ENCODE results near the gene GAS6. TPM values are rescaled to one million over a fixed set of nuclear protein-coding genes. Genes with fewer than 3 reads are reported as not detected.

Gene GAS6
- polyA plus RNA-seq, 1 donor from 2014 or later, result 52.4 TPM

GRCh38 chr13:113904411-113904810 is 40.5 kb upstream of the GAS6 start:
- Histone ChIP-seq H3K4me3 (ENCODE audit: low read length) (no peak overlapping the region), H3K9me3 (ENCODE audit: low read length) (no peaks in the 10 kb centered on the region), H3K27ac (ENCODE audit: low read length) (no peak overlapping the region), H3K36me3 (ENCODE audit: insufficient read depth, low read length) (no peaks in the 10 kb centered on the region), H4K20me1 (ENCODE audit: insufficient read depth) (no peaks in the 10 kb centered on the region), H3K27me3 (ENCODE audit: insufficient read depth, low read depth, low read length) (no peaks in the 10 kb centered on the region), H3F3A (ENCODE audit: insufficient read depth, low read length, poor library complexity, severe bottlenecking) (no peaks in the 10 kb centered on the region), H3K4me2 (ENCODE audit: low read length) (no peak overlapping the region), H3K9ac (ENCODE audit: low read length) (no peak overlapping the region), H3K9me2 (ENCODE audit: insufficient read depth, low read length) (no peaks in the 10 kb centered on the region), H2AFZ (ENCODE audit: low read depth, low read length) (no peak overlapping the region), H3K79me2 (replicated peaks; ENCODE audit: insufficient read depth, low read length) (no peaks in the 10 kb centered on the region)
- TF ChIP-seq MXI1 (conservative IDR thresholded peaks at IDR 0.05; ENCODE audit: poor library complexity, severe bottlenecking), result no peak
- TF ChIP-seq SMC3 (conservative IDR thresholded peaks at IDR 0.05; ENCODE audit: poor library complexity), result no peak
- TF ChIP-seq RAD21 (conservative IDR thresholded peaks at IDR 0.05), result peak; percentile 38
- TF ChIP-seq EZH2 (IDR thresholded peaks at IDR 0.05; ENCODE audit: borderline replicate concordance, insufficient read depth, low read length, poor library complexity, severe bottlenecking), result no peak
- TF ChIP-seq CTCF (IDR thresholded peaks at IDR 0.05; ENCODE audit: poor library complexity, severe bottlenecking), result peak; percentile 40
- TF ChIP-seq TAF1 (IDR thresholded peaks at IDR 0.05; ENCODE audit: low read depth), result no peak
- no peak for TF ChIP-seq EP300 (conservative IDR thresholded peaks at IDR 0.05; ENCODE audit: poor library complexity, severe bottlenecking)
- TF ChIP-seq REST (IDR thresholded peaks at IDR 0.05; ENCODE audit: borderline replicate concordance), result no peak

- TF ChIP-seq EZH2 (IDR thresholded peaks at IDR 0.05; ENCODE audit: borderline replicate concordance, insufficient read depth, low read length, poor library complexity, severe bottlenecking) (no peak), POLR2AphosphoS5 (IDR thresholded peaks at IDR 0.05) (no peak), REST (IDR thresholded peaks at IDR 0.05; ENCODE audit: borderline replicate concordance) (no peak), SMC3 (conservative IDR thresholded peaks at IDR 0.05; ENCODE audit: poor library complexity) (no peak), EP300 (conservative IDR thresholded peaks at IDR 0.05; ENCODE audit: poor library complexity, severe bottlenecking) (no peak), MXI1 (conservative IDR thresholded peaks at IDR 0.05; ENCODE audit: poor library complexity, severe bottlenecking) (no peak), RAD21 (conservative IDR thresholded peaks at IDR 0.05) (no peak)
- no peak overlapping the region for H3K4me3 ChIP-seq (ENCODE audit: low read length)
- no peaks in the 10 kb centered on the region for H3K79me2 ChIP-seq (replicated peaks; ENCODE audit: insufficient read depth, low read length)
- no peaks in the 10 kb centered on the region for H4K20me1 ChIP-seq (ENCODE audit: insufficient read depth)
- H3K27ac ChIP-seq (ENCODE audit: low read length), result no peak overlapping the region
- no peak overlapping the region for H3K4me2 ChIP-seq (ENCODE audit: low read length)
- H3K9me2 ChIP-seq (ENCODE audit: insufficient read depth, low read length), result no peaks in the 10 kb centered on the region
- no peaks in the 10 kb centered on the region for H3K9me3 ChIP-seq (ENCODE audit: low read length)
- no peaks in the 10 kb centered on the region for H3K27me3 ChIP-seq (ENCODE audit: insufficient read depth, low read depth, low read length)
- no peaks in the 10 kb centered on the region for H3K36me3 ChIP-seq (ENCODE audit: insufficient read depth, low read length)
- no peak overlapping the region for H2AFZ ChIP-seq (ENCODE audit: low read depth, low read length)
- H3K9ac ChIP-seq (ENCODE audit: low read length), result no peak overlapping the region
- H3F3A ChIP-seq (ENCODE audit: insufficient read depth, low read length, poor library complexity, severe bottlenecking), result no peaks in the 10 kb centered on the region
Measured at GRCh38 chr13:113903912-113904311, 40.0 kb upstream of the GAS6 start.
